Activated CD8-positive, alpha-beta memory T cell treated with anti-CD3 and anti-CD28 coated beads, Interleukin-2, amount 50 U/mL, for 4 hours (primary cell): Measurements from ENCODE around the gene YIPF1.
"Not testable (repeated sequence)": the region's sequence is repeated elsewhere in the genome, so short reads cannot be mapped to it uniquely, and the experiment has no call there.

Experiments used
- DNase-seq: peaks from one replicate; pipeline ENCODE4 v3.0.0-alpha.2; 2020

The YIPF1 gene

GRCh38 chr1:53837646-53837923, 52.0 kb downstream of the YIPF1 start:
- no peak for DNase-seq

- DNase-seq: no peak
Measured at GRCh38 chr1:53835491-53835890, 54.1 kb downstream of the YIPF1 start.

DNA sequence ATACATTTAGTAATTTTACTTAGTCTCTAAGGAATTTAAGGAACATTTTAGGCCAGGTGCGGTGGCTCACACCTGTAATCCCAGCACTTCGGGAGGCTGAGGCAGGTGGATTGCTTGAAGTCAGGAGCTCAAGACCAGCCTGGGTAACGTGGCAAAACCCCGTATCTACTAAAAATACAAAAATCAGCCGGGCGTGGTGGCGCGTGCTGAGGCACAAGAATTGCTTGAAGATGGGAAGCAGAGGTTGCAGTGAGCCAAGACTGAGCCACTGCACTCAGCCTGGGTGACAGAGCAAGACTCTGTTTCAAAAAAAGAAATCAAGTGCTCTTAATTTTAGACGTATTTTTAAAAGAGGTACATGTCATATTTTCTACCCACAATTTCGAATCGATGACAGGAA, 54.8 kb downstream of the YIPF1 start:
- DNase-seq: no peak

DNA sequence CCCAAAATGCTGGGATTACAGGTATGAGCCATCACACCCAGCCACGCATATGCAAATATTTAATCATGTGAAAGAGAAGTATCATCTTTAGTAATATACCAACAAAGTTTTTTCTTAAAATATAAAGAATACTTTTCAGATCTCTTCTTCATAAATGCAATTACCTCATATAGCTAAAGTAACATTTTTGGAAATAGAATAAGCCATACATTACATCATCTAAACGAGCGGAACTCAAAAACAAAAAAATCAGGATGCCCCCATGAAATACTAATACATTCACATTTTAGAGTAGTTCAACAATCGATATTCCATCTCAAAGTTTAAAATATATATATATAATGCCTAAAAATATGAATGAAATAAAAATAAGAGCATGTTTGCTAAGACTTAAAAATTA, 56.2 kb downstream of the YIPF1 start:
- no peak for DNase-seq

DNA sequence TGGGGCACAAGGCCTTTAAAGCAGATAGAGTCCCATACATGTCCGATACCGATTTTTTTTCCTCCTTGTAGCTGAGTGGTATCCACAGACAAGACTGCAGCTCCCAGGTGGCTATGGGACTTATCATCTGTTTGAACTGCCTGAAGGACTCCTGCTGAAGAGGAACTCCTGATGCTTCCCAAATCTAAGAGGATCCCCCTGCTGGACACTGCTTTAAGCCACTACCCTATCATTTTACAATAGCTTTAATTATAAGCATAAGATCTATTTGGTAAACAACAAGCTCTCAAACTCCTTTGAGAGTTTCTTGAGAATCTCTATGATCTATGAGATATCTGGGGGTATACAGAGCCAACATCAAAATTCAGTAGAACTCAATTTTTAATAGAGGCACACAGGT, 63.2 kb downstream of the YIPF1 start:
- DNase-seq: no peak

- no peak for DNase-seq
Measured at GRCh38 chr1:53825306-53825705, 64.3 kb downstream of the YIPF1 start.

DNA sequence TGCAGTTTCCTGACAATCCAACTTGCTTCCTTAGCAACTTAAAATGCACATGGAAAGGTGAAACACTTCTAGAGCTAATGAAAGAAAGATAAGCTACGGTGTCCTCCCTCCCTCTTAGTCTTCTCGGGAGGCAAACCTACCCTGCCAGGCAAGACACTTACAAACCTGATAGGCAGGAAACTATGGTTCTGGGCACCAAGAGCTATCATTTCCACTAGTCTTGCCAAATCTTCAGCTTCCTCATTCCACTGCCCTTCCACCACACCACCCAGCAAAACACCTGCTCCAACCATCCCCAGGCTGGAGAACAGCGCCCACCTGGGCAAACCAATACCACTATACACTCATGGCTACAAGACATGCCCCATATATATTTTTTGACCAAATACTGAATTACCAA, 66.7 kb downstream of the YIPF1 start:
- DNase-seq: no peak

DNA sequence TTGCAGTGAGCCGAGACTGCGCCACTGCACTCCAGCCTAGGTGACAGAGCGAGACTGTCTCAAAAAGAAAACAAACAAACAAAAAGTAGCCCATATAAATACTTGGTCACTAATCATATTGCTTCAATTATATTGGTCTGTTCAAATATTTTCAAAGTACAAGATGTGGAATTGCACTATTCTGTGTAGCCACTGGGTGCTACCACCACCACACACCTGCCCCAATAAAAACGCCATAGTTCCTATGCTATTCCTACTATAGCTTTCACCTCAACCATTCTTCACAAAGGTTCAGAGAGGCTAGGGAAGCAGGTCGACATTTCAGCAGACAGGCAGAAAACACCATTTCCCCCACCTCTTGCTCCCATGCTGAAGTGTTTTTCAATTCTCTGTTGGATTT, 68.2 kb downstream of the YIPF1 start:
- DNase-seq: no peak

GRCh38 chr1:53819387-53819786, 70.2 kb downstream of the YIPF1 start:
- DNase-seq: no peak

DNA sequence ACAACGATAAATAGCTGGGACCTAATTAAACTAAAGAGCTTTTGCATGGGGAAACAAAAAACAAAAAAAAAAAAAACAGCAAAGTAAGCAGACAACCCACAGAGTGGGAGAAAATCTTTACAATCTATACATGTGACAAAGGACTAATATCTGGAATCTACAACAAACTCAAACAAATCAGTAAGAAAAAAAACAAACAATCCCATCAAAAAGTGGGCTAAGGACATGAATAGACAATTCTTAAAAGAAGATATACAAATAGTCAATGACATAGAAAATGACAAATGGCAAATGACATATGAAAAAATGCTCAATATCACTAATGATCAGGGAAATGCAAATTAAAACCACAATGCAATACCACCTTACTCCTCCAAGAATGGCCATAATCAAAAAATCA, 73.0 kb downstream of the YIPF1 start:
- DNase-seq: not testable (repeated sequence)

GRCh38 chr1:53815484-53815883, 74.1 kb downstream of the YIPF1 start:
- DNase-seq: not testable (repeated sequence)

- no peak for DNase-seq
Measured at GRCh38 chr1:53811414-53811851, 78.2 kb downstream of the YIPF1 start.

DNA sequence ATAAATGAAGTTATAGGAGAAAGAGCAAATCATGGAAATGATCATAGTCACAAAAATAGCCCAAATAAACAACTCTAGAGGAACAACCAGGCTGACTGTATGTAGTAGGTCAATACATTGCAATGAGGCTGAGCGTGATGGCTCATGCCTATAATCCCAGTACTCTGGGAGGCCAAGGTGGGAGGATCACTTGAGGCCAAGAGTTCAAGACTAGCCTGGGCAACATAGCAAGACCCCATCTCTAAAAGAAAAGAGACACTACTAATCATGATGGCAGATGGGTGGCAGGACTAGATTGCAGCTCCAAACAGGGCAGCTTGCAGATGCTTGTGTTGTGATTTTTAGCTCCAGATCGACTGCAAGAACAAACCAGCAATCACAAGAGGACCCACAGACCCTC, 79.1 kb downstream of the YIPF1 start:
- no peak for DNase-seq

- DNase-seq: no peak
Measured at GRCh38 chr1:53810007-53810406, 79.6 kb downstream of the YIPF1 start.

DNA sequence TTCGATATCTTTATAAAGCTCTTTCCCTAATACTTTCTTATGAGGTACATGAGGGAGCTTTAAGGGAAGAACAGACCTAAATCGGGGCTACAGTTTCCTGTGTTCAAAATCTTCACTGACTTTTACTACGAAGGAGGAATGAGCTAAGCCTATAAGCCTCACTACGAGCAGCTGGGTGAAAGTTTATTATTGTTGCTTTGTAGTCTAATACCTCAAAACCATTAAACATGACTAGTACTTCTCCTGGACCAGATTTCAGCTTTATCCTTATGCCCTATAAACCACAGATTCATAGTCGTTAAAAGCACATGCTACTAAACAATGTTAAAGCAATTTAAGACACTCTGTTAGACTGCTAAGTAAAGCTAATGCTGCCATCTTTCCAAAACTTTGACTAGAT, 81.7 kb downstream of the YIPF1 start:
- DNase-seq: no peak

DNA sequence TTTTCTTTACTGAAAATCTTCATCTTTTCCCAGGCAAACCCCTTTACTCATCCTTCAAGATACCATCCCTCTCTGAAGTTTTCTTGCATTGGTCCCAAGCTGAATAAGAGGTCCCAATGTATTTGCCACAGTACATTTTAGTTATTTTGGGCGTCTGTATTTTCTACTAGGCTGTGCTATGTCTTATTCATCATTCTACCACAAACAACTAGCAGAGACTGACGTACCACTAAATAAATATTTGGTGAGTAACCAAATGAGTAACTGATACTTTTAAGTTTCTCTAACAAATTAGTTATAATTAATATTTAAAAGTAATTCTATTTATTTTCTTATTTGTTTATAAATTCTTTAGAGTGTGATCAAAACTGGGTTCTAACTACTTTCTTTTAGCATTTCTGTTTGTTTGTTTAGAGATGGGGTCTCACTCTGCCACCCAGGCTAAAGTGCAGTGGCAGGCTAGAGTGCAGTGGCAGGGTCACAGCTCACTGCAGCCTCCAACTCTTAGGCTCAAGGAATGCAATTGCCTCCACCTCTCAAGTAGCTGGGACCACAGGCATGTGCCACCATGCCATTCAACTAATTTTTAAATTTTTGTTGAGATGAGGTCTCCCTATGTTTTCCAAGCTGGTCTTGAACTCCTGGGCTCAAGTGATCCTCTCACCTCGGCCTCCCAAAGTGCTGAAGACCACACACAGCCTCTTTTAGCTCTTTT, 84.6 kb downstream of the YIPF1 start:
- DNase-seq: no peak

- no peak for DNase-seq
Measured at GRCh38 chr1:53804181-53804580, 85.4 kb downstream of the YIPF1 start.
